ENCODE results near the gene SMARCA4. TPM values are rescaled to one million over a fixed set of nuclear protein-coding genes. Genes with fewer than 3 reads are reported as not detected.

Gene SMARCA4
- total RNA-seq, 1 experiment from 2014 or later: 57.9 TPM

DNA sequence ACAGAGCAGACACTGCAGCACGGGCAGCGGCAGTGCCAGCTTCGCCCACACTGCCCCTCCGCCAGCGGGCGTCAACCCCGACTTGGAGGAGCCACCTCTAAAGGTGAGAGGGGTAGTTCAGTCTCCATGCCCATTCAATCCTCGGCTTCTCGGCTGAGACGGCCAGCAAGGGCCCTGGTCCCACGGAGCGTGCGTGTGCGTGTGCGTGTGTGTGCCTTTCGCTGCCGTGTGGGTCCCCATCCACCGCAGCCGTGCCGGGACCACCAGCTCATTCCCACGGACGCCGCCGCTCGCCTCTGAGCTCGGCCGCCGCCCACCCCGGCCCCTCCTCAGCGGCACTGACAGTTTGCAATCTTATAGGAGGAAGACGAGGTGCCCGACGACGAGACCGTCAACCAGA, 72.9 kb downstream of the SMARCA4 start:
- no peak for DNase-seq (ENCODE audit: low spot score)

DNA sequence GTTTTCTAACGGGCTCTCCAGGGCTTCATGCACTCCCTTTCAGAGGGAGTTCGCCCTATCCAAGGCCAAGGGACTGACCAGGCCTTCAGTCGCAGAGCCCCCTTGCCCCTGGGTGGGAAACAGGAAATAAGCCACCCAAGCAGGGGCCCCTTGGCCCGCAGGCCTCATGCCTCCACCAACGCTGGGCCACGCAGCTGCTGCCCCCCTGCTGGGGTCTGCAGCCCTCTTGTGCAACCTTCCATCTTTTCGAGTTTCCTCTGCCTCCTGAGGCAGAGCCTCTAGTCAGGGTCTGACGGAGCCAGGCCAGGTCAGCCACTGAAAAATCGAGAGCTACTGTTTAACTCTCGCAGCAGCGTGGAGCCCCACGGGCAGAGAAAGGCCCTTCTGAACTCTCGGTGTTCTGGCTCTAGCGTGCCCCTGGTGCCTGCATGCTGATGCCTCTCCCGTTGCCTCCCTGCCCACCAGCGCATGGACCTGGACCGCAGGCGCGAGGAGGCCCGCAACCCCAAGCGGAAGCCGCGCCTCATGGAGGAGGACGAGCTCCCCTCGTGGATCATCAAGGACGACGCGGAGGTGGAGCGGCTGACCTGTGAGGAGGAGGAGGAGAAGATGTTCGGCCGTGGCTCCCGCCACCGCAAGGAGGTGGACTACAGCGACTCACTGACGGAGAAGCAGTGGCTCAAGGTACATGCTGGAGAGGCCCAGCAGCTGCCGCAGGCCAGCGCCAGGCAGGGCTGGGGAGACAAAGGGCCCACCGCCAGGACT, 73.8 kb downstream of the SMARCA4 start:
- DNase-seq (ENCODE audit: low spot score): no peak

DNA sequence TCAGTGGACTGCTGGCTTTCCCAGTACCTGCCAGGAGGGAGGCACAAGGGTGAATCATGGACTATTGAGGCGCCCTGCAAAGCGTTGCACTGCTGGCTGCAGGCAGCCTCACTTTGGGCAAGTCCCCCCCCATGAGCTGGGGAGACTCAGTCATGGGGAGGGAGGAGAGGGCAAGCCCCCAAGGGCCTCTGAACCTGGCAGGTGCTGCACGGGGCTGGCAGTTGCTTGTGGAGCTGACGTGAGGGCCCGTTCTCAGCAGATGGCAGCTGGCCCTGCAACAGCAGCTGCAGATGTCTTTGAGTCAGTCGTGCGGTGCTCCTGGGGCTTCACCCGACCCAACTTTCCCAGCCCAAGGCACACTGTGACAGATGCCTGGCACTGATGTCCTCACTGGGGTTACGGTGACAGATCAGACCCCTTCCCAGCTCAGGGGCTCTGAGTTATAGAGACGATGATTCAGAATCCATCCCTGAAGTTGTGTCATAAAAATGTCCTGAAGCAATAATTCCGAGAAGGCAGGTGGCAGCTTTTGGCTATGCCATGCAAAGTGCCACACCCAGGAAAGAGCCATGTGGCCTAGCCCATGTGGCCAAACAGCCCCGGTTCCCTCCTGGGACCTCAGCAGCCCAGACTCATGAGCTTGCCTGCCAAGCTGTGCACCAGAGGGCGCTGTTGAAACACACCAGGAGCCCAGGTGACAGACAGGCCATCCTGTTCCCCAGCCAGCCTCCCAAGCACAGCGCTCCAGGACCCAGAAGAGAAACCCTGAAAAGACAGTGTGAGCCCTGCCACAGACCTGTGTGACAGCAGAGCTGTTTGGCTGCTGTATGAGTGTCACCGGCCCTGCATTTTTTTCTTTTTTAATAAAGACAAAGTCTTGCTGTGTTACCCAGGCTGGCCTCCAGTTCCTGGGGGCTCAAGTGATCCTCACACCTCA, 74.9 kb downstream of the SMARCA4 start:
- DNase-seq (ENCODE audit: low spot score): peak; percentile 81

DNA sequence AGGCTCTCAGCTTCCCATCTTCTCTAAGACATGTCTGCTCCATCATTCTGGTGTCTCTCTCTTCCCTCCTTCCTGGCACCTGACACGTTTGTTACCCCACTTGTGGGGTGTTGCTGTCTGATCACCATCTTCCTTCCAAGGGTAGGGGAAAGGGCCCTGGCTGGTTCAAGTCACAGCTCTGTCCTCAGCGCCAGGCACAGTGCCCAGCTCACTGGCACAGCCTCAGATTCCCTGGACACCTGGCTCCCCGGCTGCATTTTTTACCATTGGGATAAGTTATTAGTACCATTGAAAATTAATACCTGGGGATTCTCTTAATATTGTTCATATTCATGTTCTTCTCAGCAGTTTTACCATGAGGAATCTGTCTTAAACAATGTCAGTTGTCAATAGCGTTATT, 77.7 kb downstream of the SMARCA4 start:
- DNase-seq (ENCODE audit: low spot score): no peak

DNA sequence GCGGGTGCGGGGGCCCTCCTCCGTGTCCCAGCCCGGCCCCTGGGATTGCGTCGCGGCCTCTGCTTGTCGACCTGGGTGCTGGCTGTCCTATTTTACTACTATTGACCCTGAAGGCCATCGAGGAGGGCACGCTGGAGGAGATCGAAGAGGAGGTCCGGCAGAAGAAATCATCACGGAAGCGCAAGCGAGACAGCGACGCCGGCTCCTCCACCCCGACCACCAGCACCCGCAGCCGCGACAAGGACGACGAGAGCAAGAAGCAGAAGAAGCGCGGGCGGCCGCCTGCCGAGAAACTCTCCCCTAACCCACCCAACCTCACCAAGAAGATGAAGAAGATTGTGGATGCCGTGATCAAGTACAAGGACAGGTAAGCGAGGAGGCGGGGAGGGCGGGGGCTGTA, 80.4 kb downstream of the SMARCA4 start:
- no peak for DNase-seq (ENCODE audit: low spot score)

DNA sequence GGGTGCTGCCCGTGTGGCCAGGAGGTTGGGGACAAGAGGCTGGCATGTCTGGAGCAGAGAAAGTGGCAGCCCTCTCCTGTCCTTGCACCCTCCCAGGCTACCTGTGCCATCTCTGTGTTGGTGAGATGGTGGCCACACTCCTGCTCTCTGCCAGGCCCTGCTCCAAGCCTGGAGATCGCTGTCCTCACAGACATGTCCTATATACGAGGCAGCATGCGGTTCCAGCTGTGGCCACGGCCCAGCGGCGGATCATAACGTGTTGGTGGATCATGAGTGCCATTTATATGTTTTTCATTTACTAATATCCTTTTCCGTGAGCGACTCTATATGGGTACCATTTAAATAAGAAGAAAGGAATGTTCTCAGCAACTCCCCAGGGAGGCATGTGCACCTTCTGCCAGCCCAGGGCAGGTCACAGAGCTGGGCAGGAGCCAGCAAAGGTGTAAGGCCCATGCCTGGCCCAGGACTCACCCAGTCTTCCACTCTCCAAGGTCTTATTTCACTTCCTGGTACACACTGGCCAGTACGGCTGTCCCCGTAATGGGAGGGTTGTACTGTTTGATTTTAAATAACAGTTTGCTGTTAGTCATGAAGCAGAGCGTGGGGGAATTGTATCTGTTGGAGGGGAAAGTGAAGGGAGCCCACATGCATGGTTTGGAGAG, 81.3 kb downstream of the SMARCA4 start:
- no peak for DNase-seq (ENCODE audit: low spot score)

DNA sequence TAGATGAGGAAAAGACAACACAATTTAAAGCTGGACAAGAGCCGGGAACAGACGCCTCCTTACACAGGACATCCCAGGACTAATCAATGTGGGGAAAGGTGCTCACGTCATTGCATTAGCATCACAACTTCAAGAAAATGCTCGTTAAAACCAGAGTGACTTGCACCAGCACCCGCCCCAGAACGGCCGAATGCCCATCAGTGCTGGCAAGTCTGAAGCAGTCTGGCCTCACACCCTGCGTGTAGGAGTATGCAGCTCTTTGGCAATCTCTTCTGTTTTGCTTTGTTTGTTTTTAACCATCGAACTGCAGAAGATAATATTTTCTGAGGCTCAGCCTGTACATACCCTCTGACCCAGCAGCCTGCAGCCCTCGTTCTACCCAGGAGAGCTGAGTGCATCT, 83.6 kb downstream of the SMARCA4 start:
- DNase-seq (ENCODE audit: low spot score): no peak

DNA sequence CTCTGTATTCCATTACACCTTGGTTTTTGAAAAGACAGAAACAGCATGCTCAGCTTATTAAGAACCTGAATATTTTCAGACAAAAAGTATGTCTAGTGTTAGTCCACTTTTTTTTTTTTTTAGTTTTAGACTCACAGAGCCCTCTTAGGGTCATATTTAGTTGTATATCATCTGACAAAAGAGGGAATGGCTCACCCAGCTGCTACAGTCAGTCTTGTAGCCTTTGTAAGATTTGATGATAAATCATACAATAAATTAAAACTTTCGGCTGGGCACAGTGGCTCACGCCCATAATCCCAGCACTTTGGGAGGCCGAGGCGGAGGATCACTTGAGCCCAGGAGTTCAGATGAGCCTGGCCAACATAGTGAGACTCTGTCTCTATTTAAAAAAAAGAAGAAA, 84.7 kb downstream of the SMARCA4 start:
- DNase-seq (ENCODE audit: low spot score): no peak

DNA sequence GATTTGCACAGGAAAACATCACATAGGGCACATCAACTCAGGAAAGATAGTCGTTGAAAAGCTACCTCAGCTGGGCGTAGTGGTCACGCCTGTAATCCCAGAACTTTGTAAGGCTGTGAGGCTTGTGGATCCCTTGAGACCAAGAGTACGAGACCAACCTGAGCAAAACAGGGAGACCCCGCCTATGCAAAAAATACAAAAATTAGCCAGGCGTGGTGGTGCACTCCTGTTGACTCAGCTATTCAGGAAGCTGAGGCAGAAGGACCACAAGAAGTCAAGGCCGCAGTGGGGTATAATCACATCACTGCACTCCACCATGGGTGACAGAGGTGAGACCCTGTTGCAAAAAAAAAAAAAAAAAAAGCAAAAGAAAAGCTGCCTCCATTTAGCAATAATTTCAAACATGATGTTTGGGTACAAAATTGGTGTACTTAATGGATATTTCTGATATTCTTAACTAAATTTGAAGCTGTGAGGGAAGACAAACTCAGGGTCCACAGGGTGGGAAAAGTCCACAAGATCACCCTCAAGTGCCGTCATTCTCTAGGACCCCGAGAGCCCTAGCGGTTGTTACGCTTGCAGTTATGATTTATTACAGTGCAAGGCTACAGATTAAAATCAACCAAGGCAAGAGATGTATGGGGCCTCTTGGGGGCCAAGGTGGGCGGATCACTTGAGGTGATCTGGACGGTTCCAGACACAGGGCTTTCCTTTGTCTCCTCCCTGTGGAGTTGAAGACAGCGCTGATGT, 86.0 kb downstream of the SMARCA4 start:
- DNase-seq (ENCODE audit: low spot score): no peak

DNA sequence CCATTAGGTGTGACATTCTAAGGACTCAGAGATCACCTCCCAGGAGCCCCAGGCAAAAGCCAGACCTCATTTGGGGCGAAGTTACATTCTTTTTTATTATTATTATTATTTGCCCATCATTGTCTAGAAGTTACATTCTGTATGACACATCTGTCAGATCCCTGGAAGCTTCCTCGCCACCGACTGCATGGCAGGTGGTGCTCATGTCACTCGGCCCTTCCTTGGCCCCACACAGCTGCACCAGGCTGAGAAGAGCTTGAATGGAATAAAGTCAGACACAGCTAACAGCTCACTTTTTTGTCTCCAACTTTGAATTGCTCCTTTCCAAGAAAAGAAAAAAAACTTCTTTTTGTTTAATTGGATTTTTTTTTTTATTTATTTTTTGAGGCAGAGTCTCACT, 87.0 kb downstream of the SMARCA4 start:
- DNase-seq (ENCODE audit: low spot score): no peak

DNA sequence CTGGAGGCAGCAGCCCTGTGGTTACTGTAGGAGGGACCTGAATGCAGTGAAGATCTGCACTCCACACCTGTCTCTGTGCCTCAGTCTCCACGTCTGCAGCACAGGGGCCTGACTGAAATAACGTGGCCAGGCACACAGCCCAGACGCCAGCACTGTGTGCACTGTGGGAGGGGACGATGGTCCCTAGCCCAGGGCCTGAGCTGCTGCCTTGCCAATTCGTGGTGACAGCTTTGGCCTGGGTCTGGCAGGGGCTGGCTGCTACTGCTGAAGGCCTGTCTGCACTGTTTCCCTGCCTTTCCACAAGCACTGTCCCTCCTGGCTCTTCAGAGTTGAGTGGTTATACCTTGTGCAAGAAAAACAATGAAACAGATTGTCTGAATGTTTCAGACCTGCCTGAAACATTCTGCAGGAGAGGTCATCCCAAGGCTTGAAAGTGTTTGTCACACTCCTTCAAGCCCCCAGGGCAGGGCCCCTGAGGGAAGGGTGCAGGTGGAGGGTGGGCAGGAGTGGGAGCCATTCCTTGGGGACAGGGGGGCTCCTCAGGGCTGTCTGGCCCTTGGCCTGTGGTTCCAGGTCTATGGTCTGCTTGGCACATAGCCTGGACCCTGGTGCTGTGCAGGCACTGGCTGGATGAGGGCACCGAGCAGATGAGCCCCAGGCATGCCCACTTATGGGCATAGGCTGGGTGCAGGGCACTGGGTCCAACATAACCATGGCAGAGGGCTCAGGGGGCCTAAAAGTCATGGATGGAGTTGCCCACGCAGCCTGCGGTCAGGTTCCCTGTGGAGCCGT, 89.7 kb downstream of the SMARCA4 start:
- DNase-seq (ENCODE audit: low spot score): no peak

DNA sequence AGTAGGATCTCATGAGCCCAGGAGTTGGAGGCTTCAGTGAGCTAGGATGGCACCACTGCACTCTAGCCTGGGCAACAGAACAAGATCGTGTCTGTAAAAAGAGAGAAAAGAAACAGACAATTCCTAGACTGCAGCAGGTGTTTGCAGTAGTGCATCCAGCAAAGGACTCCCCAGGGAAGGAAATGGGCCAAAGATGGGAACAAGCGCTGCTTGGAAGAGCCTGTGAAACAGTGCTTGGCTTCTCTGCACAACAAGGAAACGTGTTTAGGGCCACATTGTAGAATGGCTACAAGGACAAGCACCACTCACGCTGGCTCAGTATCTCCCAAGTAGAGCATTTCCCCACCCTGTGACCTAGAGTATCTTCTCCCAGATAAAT, 93.0 kb downstream of the SMARCA4 start:
- no peak for DNase-seq (ENCODE audit: low spot score)

DNA sequence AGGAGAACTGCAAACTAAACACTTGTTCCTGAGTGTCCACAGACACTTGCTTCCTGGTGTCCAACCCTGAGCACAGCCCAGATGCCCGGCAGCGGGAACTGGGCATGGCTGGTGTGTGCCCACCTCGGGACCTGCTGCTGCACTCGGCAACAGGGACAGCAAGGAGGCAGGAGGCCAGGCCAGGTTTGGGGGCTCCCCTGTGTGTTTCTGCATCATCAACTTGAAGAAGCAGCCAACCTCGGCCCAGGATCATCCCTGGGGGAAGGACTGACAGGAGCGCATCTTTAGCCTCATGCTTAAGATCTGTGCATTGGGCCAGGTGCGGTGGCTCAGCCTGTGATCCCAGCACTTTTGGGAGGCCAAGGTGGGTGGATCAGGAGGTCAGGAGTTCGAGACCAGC, 93.4 kb downstream of the SMARCA4 start:
- DNase-seq (ENCODE audit: low spot score): no peak

DNA sequence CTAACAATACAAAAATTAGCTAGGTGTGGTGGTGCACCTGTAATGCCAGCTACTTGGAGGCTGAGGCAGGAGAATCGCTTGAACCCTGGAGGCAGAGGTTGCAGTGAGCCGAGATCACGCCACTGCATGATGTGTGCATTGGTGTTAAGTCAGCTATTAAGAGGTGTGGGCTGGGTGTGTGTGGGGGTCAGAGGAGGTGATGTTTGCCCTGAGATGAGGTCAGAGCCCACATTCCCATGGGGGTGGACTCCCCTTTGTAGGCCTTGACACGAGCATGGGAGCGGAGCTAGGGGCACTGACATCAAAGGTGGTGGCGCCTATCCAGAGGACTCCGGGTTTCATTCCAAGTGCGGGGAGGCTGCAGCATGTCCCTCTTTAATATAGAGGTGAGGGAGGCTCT, 93.8 kb downstream of the SMARCA4 start:
- DNase-seq (ENCODE audit: low spot score): no peak

DNA sequence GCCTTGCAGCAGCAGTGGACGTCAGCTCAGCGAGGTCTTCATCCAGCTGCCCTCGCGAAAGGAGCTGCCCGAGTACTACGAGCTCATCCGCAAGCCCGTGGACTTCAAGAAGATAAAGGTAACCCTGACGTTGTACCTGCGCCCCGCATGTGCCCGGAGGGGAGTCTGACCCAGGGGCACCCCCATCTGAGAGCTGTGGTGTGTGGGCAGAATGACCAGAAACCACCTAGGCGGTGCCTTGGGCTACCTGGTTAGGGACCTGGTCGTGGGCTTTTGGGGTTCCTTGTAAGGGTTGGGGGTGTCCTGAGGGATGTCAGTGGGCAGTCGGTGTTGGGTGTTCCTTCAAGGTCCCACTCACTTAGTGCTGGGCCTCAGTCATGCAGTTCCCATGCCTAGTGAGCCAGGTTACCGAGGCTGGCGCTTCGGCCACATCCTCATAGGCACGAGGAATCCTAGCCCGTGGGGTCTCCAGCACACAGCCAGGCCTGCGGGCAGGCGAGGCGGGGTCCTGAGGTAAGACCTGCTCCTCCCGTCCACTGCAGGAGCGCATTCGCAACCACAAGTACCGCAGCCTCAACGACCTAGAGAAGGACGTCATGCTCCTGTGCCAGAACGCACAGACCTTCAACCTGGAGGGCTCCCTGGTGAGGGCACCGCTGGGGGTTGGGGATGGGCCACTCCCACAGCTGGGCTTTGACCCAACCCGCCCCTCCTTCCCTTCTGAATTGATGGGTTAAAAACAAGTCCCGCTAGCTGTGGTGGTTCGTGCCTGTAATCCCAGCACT, 97.6 kb downstream of the SMARCA4 start:
- no peak for DNase-seq (ENCODE audit: low spot score)

DNA sequence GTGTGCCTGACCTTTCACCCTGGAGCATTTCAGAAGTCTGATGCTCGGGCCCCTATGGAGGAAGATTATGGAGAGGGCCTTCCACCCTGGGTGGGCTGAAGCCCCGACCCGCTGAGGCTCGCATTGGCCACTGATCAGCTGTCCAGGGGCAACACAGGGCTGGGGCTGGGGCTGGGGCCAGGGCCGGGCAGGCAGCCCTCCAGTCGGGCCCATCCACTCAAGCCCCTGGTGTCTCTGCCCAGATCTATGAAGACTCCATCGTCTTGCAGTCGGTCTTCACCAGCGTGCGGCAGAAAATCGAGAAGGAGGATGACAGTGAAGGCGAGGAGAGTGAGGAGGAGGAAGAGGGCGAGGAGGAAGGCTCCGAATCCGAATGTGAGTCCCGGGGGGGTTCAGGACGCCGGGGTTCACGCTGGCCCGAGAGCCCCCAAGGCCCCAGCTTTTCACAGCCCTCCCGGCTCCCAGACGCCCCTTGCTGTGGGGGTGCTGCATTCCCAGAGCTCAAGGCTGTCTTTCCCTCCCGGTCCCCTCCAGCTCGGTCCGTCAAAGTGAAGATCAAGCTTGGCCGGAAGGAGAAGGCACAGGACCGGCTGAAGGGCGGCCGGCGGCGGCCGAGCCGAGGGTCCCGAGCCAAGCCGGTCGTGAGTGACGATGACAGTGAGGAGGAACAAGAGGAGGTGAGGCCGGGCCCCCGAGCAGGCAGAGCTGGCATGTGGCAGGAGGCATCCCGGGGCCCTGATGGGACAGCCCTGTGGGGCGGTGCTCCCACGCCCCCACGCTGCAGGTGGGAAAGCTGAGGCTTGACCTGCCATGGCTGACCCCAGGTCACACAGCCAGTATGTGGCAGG, 98.9 kb downstream of the SMARCA4 start:
- DNase-seq (ENCODE audit: low spot score): no peak

DNA sequence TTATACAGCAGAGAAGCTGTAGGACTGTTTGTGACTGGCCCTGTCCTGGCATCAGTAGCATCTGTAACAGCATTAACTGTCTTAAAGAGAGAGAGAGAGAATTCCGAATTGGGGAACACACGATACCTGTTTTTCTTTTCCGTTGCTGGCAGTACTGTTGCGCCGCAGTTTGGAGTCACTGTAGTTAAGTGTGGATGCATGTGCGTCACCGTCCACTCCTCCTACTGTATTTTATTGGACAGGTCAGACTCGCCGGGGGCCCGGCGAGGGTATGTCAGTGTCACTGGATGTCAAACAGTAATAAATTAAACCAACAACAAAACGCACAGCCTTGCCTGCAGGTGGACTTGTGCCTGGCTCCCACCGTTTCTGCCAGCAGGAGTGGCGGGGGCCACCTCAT, 101.1 kb downstream of the SMARCA4 start:
- DNase-seq (ENCODE audit: low spot score): no peak

DNA sequence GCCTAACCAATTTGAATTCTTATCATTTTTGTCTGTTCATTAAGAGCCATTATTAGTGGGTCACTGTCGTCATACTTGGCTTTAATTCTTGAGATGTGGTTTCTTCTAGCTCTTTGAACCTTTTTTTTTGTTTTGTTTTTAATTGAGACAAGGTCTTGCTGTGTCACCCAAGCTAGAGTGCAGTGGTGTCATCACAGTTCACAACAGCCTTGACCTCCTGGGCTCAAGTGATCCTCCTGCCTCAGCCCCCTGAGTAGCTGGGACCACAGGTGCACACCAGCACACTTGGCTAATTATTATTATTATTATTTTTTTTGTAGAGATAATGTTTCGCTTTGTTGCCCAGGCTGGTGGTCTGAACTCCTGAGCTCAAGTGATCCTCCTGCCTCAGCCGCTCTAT, 102.6 kb downstream of the SMARCA4 start:
- DNase-seq (ENCODE audit: low spot score): no peak

DNA sequence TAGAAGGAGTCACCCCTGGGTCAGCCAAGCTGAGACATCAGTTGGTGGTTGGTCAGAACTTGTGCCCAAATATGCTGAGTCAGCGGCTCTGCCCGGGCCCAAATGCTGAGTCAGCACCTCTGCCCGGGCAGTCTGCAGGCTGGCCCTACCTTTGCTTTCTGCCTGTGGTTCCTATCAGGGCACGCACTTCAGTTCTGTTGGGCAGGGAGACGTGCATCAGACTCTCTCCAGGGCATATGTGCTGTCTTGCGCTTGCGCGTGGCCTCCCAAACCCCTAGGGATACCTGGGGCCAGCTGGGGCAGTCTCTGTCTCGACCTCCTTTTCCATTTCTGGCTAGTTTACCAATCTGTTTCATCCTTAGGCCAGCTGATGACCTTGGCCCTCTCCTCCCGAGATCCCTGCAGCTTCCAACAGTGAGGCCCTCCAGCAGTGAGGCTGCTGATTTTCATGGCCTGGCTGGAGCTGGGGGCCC, 104.0 kb downstream of the SMARCA4 start:
- DNase-seq (ENCODE audit: low spot score): no peak
